HepG2 (cell line): ENCODE measurements around the gene MFSD2B. TPM values are rescaled to one million over a fixed set of nuclear protein-coding genes. Genes with fewer than 3 reads are reported as not detected.

Experiments used
- ARNTL ChIP-seq: sonication (generic); formaldehyde crosslinking; IDR thresholded peaks from 2 replicates; pipeline ENCODE4 v1.4.0; 2020; ENCODE audit warnings: mild to moderate bottlenecking, missing genetic modification reagents
- CBX1 ChIP-seq: IDR thresholded peaks from one replicate; pipeline ENCODE4 v1.6.1; 2016; ENCODE audit warnings: antibody characterized with exemption, low read depth
- CBX5 ChIP-seq: sonication (generic); formaldehyde crosslinking; IDR thresholded peaks from 2 replicates; pipeline ENCODE4 v1.4.0; 2020; ENCODE audit warnings: missing genetic modification reagents, borderline replicate concordance
- CSRNP1 ChIP-seq: sonication (generic); formaldehyde crosslinking; IDR thresholded peaks from 2 replicates; pipeline ENCODE4 v1.8.1; 2023; ENCODE audit warnings: mild to moderate bottlenecking, missing genetic modification reagents
- FOXJ3 ChIP-seq: sonication (generic); formaldehyde crosslinking; IDR thresholded peaks from 2 replicates; pipeline ENCODE4 v1.4.0; 2020; ENCODE audit warnings: missing genetic modification reagents, mild to moderate bottlenecking, borderline replicate concordance
- FOXK1 ChIP-seq: sonication (generic); formaldehyde crosslinking; IDR thresholded peaks from 2 replicates; pipeline ENCODE4 v1.4.0; 2020; ENCODE audit warnings: low read depth, missing genetic modification reagents, borderline replicate concordance
- FOXO4 ChIP-seq: sonication (generic); formaldehyde crosslinking; conservative IDR thresholded peaks from 2 replicates; pipeline ENCODE4 v1.8.1; 2023; ENCODE audit warnings: missing genetic modification reagents
- LRRFIP1 ChIP-seq: sonication (generic); formaldehyde crosslinking; conservative IDR thresholded peaks from 2 replicates; pipeline ENCODE4 v1.4.0; 2020; ENCODE audit warnings: missing genetic modification reagents
- NFIB ChIP-seq: sonication (generic); formaldehyde crosslinking; IDR thresholded peaks from 2 replicates; pipeline ENCODE4 v1.9.0; 2021; ENCODE audit warnings: missing genetic modification reagents, mild to moderate bottlenecking, borderline replicate concordance
- PRMT3 ChIP-seq: sonication (generic); formaldehyde crosslinking; IDR thresholded peaks from 2 replicates; pipeline ENCODE4 v1.8.1; 2022; ENCODE audit warnings: low read depth, mild to moderate bottlenecking, moderate library complexity, missing genetic modification reagents, borderline replicate concordance
- TBL1XR1 ChIP-seq: fragments of 150-350 bp; IDR thresholded peaks from 2 replicates; pipeline ENCODE4 v1.6.1; 2014; ENCODE audit warnings: borderline replicate concordance, low read length; ENCODE audit not compliant: partially characterized antibody
- TBX2 ChIP-seq: sonication (generic); formaldehyde crosslinking; IDR thresholded peaks from 2 replicates; pipeline ENCODE4 v1.5.0; 2020; ENCODE audit warnings: missing genetic modification reagents, mild to moderate bottlenecking, borderline replicate concordance
- ZBTB20 ChIP-seq: sonication (generic); formaldehyde crosslinking; IDR thresholded peaks from 2 replicates; pipeline ENCODE4 v1.8.1; 2023; ENCODE audit warnings: missing genetic modification reagents, low read depth, mild to moderate bottlenecking, borderline replicate concordance
- ZBTB7A ChIP-seq: sonication (generic); formaldehyde crosslinking; IDR thresholded peaks from 2 replicates; pipeline ENCODE4 v1.8.0; 2022; ENCODE audit warnings: mild to moderate bottlenecking, missing genetic modification reagents
- ZNF30 ChIP-seq: sonication (generic); formaldehyde crosslinking; IDR thresholded peaks from 2 replicates; pipeline ENCODE4 v1.5.0; 2020; ENCODE audit warnings: mild to moderate bottlenecking, missing genetic modification reagents
- ZNF660 ChIP-seq: sonication (generic); formaldehyde crosslinking; IDR thresholded peaks from 2 replicates; pipeline ENCODE4 v1.5.1; 2020; ENCODE audit warnings: mild to moderate bottlenecking, low read depth, missing genetic modification reagents, borderline replicate concordance
- ZNF850 ChIP-seq: sonication (generic); formaldehyde crosslinking; conservative IDR thresholded peaks from 2 replicates; pipeline ENCODE4 v1.9.0; 2021; ENCODE audit warnings: mild to moderate bottlenecking, missing genetic modification reagents
- polyA plus RNA-seq, 8 experiments: library from polyadenylated mRNA; depleted of rRNA in 3 of 8; stranded (reverse) in 7 of 8; unstranded in 1 of 8; fragments of >200 nt; fragmentation: Illumina TruSeq in 4 of 8; extraction: Trizol in 4 of 8; gene quantifications; 2 replicates each; pipeline versions ENCODE4 v1.2.1 to v1.2.3, GENCODE V29; 2011 to 2016; ENCODE audit warnings: low read depth in 4 of 8, missing spikeins in 1 of 8, mixed read lengths in 1 of 8; ENCODE audit not compliant: insufficient read depth in 1 of 8
- total RNA-seq, 5 experiments: library from RNA; depleted of rRNA; stranded (reverse); fragments of >200 nt; fragmentation: Illumina TruSeq; extraction: Trizol; gene quantifications; 2 replicates each; pipeline ENCODE4 v1.2.3, GENCODE V29; 2016; ENCODE audit warnings: low read depth in 1 of 5
- TF ChIP-seq, protein P1 (sequence below): sonication (generic); formaldehyde crosslinking; IDR thresholded peaks from 2 replicates; pipeline ENCODE4 v1.5.1; 2020; ENCODE audit warnings: missing genetic modification reagents, mild to moderate bottlenecking, borderline replicate concordance
- TF ChIP-seq, protein P2 (sequence below): IDR thresholded peaks from 2 replicates; pipeline ENCODE4 v1.6.1; 2012; ENCODE audit warnings: inconsistent platforms

The MFSD2B gene
- total and polyA plus RNA-seq, 2 of the 13 experiments (the other 11 are each of a cell fraction or from before 2014, with no cell fraction given): 0.21 to 0.93 TPM

- TF ChIP-seq, protein P1, sequence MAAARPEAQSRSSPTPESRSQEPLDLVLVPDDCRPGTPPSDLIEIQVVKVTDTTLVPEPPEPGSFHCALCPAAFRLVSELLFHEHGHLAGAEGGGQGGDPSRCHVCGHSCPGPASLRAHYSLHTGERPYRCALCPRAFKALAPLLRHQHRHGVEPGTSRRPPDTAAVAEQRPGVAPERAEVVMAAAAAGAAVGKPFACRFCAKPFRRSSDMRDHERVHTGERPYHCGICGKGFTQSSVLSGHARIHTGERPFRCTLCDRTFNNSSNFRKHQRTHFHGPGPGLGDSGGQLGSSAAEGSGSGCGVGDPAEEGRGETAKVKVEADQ (CRISPR knock-in tag): no peak
- no peak for TF ChIP-seq FOXJ3 (CRISPR knock-in tag)
- no peak for TF ChIP-seq TBL1XR1
- peak; percentile 17; the same call in 1 of the 2 replicates for TF ChIP-seq ZBTB20 (CRISPR knock-in tag)
- no peak for TF ChIP-seq TBX2 (CRISPR knock-in tag)
- no peak for TF ChIP-seq ZNF850 (CRISPR knock-in tag)
- TF ChIP-seq FOXO4 (CRISPR knock-in tag): no peak
- no peak for TF ChIP-seq NFIB (CRISPR knock-in tag)
- TF ChIP-seq ARNTL: no peak
- TF ChIP-seq FOXK1 (CRISPR knock-in tag): no peak
- no peak for TF ChIP-seq ZNF30 (CRISPR knock-in tag)
- no peak for TF ChIP-seq CSRNP1 (CRISPR knock-in tag)
- TF ChIP-seq ZNF660 (CRISPR knock-in tag): no peak
- no peak for TF ChIP-seq PRMT3 (CRISPR knock-in tag)
- TF ChIP-seq, protein P2, sequence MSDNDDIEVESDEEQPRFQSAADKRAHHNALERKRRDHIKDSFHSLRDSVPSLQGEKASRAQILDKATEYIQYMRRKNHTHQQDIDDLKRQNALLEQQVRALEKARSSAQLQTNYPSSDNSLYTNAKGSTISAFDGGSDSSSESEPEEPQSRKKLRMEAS: no peak
- TF ChIP-seq LRRFIP1 (CRISPR knock-in tag): no peak
- TF ChIP-seq CBX1: no peak
- no peak for TF ChIP-seq CBX5 (CRISPR knock-in tag)
- 0 out of 2 replicates have a peak, but pooled peaks have one; percentile 55 for TF ChIP-seq ZBTB7A (CRISPR knock-in tag)
Measured at GRCh38 chr2:24008672-24009366, 1.1 kb upstream of the MFSD2B start (continued).
